ENCODE data around the gene EXOC6. TPM values are rescaled to one million over a fixed set of nuclear protein-coding genes. Genes with fewer than 3 reads are reported as not detected.

The EXOC6 gene
- total and polyA plus RNA-seq, 10 of the 15 experiments (the other 5 are each of a cell fraction or from before 2014, with no cell fraction given) = 7.6 to 53.8 (median 13.3) TPM

GRCh38 chr10:92849234-92849525 lies 860 bp downstream of the EXOC6 start:
- CTCF ChIA-PET = interaction anchor here (1.1 to 1.8 kb wide), 3 partner anchors 25 to 258 kb away, joined by 3 to 4 read pairs (median 3); no protein-coding TSS in a partner anchor
- no peaks in the 10 kb centered on the region for H3K27me3 ChIP-seq (replicated peaks in 1 of 2; ENCODE audit: control insufficient read depth in 2 of 2, insufficient read depth in 2 of 2, low read length in 1 of 2)
- POLR2A ChIA-PET = interaction anchor here (1.8 kb wide), 1 partner anchor 11 kb away, joined by 7 read pairs; no protein-coding TSS in a partner anchor
- peak overlapping the region; percentile 77; the same call in 1 of the 2 replicates for H3K9ac ChIP-seq (ENCODE audit: control insufficient read depth, insufficient read depth, low read length)
- ATAC-seq = peak; percentile 7
- in situ Hi-C loops (cut with MboI) = no loop called here
- SMC1A ChIA-PET (ENCODE audit: uncharacterized antibody, unreplicated experiment) = interaction anchor here (1.0 to 2.3 kb wide), 3 partner anchors 8 to 258 kb away, joined by 3 to 7 read pairs (median 3); no protein-coding TSS in a partner anchor
- H3K36me3 ChIP-seq (ENCODE audit: control insufficient read depth in 2 of 2, insufficient read depth in 2 of 2, low read length in 1 of 2) = no peaks in the 10 kb centered on the region
- H2AFZ ChIP-seq (ENCODE audit: control insufficient read depth, low read depth, low read length) = peak overlapping the region; percentile 94
- DNase-seq (ENCODE audit: low read depth, low spot score) = no peak
- no peak for FAIRE-seq
- peak overlapping the region; percentile 93 for H3K4me3 ChIP-seq
- no peaks in the 10 kb centered on the region; the same call in 2 of the 3 replicates for H3K9me3 ChIP-seq (replicated peaks; ENCODE audit: control insufficient read depth, insufficient read depth, low read length)
- WGBS (ENCODE audit: insufficient coverage, insufficient replicate concordance, low lambda C conversion rate, missing lambda C conversion rate) = 2% methylated on average over 7 of the region's 7 CpGs
- H3K4me2 ChIP-seq (ENCODE audit: control insufficient read depth, insufficient read depth) = peak overlapping the region; percentile 65
- H3K79me2 ChIP-seq (ENCODE audit: control insufficient read depth, insufficient read depth, low read length) = no peaks in the 10 kb centered on the region
- no TSS peak for BruUV-seq (replicated peaks)
- H3K4me1 ChIP-seq (ENCODE audit: control insufficient read depth, insufficient read depth, low read length) = peaks cover 17% of the 10 kb centered on the region
- no peak overlapping the region for H3K27ac ChIP-seq (ENCODE audit: control insufficient read depth, insufficient read depth)
- intact Hi-C loops (cut with micrococcal nuclease; ENCODE audit: unreplicated experiment) = loop anchor here (10.0 kb wide), 1 partner anchor 254 kb away; the partner anchor contains the start of gene KIF11
- RAD21 ChIA-PET (ENCODE audit: unreplicated experiment) = interaction anchor here (0.5 kb wide), 1 partner anchor 188 kb away, joined by 3 read pairs; no protein-coding TSS in a partner anchor
- no peaks in the 10 kb centered on the region for H4K20me1 ChIP-seq (ENCODE audit: control insufficient read depth, insufficient read depth)
- TF ChIP-seq SREBF2 (IDR thresholded peaks at IDR 0.05; ENCODE audit: low read length) = no peak
- TF ChIP-seq RCOR1 (conservative IDR thresholded peaks at IDR 0.05; ENCODE audit: low read depth, low read length) = no peak
- no peak for TF ChIP-seq MLLT1 (IDR thresholded peaks at IDR 0.05)
- no peak for TF ChIP-seq NFYA (IDR thresholded peaks at IDR 0.05; ENCODE audit: borderline replicate concordance, low read depth, low read length)
- no peak; the same call in 1 of the 2 replicates for TF ChIP-seq ATF7 (IDR thresholded peaks at IDR 0.05; ENCODE audit: low read depth)
- no peak for TF ChIP-seq JUND (IDR thresholded peaks at IDR 0.05; ENCODE audit: low read depth, low read length)
- no peak for TF ChIP-seq SUZ12 (IDR thresholded peaks at IDR 0.05; ENCODE audit: unreplicated experiment)
- TF ChIP-seq ZNF592 (IDR thresholded peaks at IDR 0.05) = no peak
- no peak for TF ChIP-seq FOS (IDR thresholded peaks at IDR 0.05; ENCODE audit: borderline replicate concordance, extremely low read depth, insufficient read length)
- no peak for TF ChIP-seq PAX8 (IDR thresholded peaks at IDR 0.05)
- TF ChIP-seq ZBTB33 (IDR thresholded peaks at IDR 0.05) = no peak
- TF ChIP-seq HSF1 (IDR thresholded peaks at IDR 0.05; ENCODE audit: low read depth, low read length) = no peak
- no peak for TF ChIP-seq ESRRA (IDR thresholded peaks at IDR 0.05; ENCODE audit: low read length)
- TF ChIP-seq KAT2A (conservative IDR thresholded peaks at IDR 0.05; ENCODE audit: control insufficient read depth, low read depth, low read length) = no peak
- no peak for TF ChIP-seq CHD4 (IDR thresholded peaks at IDR 0.05)
- TF ChIP-seq IRF4 (IDR thresholded peaks at IDR 0.05; ENCODE audit: low read depth, low read length) = no peak
